ENCODE results near the gene DHRSX.
"Not testable (repeated sequence)": the region's sequence is repeated elsewhere in the genome, so short reads cannot be mapped to it uniquely, and the experiment has no call there.

Gene DHRSX

DNA sequence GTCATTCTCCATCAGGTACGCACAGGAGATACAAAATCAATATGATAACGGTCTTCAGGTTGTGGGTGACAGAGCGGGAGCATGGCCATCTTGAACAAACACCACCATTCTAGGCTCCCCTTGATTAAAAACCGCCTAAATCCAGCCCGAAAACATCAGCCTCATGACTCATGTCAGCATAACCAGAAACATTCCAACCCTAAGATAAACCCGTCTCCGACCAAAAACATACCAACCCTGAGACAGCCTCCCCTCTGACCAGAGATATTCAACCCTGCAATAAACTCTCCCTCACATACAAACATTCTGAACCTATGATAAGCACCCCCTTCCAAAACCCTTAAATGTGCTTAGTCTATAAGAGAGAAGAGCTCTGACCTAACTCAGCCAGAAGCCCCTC, 157.9 kb downstream of the DHRSX start:
- DNase-seq, result no peak

DNA sequence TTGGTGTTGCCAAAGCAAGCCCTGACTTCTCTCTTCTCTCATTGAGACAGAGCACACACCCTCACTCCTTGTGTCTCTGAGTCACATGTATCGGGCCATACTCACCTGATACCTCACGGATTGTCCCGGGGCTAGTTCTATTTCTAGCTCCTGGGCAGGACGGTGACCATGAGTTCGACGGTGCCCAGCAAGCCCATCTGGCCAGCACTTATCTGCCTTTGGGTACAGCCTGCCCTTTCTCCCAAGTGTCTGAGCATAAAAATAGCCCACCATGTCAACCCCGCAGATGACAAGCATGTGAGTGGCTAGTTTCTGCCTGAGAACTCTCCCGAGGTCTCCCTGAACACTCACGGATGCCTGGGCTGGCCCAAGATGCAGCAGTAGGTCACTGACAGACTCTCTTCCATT, 158.5 kb downstream of the DHRSX start:
- DNase-seq, result no peak

DNA sequence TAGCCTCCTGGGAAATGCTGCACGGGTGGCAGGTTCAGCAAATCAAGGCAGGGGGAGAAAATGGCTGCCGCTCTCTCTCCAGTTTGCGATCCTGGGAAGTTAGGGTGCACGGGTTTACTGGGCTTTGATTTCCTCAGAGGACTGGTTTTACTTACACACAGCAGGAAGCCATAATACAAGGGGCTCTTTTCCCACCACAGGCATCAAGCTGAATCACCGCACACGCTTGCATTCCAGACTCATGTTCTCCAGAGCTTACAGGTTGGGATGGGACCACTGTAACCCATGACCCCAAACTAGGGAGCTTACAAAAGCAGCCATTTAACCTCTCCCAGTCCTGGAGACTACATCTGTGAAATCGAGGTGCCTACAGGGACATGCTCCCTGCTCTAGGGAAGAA, 159.8 kb downstream of the DHRSX start:
- no peak for DNase-seq

DNA sequence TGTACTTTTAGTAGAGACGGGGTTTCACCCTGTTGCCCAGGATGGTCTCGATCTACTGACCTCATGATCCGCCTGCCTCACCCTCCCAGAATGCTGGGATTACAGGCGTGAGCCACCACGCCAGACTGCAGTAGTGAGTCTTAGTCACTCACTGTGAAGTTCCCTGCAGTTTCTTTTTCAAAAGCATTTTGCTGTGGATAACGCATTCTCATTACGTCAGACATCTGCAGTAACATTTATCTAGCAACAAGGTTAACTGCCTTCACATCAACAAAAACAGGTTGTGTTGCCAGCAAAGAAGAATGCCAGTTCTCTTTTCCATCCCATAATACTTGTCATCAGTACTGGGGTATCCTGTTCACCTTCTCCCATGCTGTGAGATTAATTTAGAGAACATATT, 164.6 kb downstream of the DHRSX start:
- DNase-seq, result no peak

DNA sequence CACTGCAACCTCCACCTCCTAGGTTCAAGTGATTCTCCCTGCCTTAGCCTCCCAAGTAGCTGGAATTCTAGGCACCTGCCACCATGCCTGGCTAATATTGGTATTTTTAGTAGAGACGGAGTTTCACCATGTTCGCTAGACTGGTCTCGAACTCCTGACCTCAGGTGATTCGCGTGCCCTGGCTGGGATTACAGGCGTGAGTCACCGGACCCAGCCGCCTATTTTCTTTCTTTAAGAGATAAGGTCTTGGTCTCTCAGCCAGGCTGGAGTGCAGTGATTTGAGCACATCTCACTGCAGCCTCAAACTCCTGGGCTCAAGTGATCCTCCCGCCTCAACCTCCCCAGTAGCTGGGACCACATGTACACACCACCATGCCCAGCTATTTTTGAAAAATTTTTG, 166.5 kb downstream of the DHRSX start:
- no peak for DNase-seq

DNA sequence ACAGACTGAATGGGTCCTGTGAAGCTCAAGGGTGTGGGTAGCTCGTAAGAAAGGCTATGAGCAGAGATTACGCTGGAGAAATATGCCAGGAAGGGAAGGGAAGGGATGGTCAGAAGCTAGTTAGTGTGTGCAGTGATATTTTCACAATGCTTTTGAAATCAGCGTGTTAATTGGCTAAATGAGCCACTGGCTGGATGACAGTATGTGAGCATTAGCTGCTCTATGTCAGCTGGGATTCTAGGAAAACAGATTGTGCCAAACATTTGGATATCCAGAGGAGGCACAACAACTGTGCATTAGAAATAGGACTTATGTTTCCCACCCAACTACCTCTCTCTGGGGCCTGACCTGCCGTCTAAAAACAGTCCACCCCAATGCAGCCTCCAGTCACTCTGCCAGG, 168.5 kb downstream of the DHRSX start:
- no peak for DNase-seq

DNA sequence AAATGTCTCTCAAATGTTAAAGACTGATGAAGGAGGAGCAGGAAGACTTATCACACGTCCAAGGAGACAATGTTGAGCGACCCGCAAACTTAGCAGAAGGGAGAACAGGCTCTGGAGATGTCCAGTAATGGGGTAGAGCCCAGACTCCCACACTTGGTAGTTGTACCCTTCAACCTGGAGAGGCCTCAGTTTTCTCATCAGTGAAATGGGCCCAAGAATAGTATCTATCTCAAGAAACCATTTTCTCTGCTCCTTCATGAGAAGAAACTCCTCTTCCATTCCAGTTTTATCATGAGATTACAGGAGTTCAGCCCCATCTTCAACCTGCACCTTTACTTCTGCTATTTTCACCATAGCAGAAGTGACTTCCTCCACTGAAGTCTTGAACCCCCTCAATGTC, 169.9 kb downstream of the DHRSX start:
- no peak for DNase-seq

DNA sequence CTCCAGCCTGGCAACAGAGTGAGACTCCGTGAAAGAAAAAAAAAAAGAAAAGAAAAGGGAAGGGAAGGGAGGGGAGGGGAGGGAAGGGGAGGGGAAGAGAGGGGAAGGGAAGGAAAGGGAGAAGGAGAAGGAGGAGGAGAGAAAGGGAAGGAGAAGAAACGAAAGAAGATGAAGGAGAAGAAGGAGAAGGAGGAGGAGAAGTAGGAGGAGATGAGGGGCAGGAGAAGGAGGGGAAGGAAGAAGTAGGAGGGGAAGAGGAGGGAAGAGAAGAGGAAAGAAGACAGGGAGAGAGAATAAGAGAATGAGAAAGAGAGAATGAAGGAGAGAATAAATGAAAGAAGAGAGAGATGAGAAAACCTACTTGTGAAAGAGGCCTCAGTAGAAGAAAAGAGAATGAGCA, 170.3 kb downstream of the DHRSX start:
- DNase-seq, result no peak

DNA sequence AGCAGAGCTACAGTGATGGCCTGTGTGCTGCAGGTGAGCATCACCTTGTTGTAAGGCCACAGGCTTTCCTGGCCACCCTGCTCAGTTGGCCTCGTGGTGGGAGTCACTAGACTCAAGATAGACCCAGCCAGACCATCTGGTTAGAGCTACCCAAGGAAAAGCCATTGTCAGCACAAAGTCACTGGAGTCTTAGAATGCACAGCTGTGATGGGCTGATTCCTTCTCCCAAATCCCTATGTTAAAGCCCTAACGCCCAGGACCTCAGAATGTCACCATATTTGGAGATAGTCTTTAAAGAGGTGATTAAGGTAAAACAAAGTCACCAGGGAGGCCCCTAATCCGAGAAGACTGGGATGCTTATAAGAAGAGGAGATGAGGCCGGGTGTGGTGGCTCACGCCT, 173.4 kb downstream of the DHRSX start:
- DNase-seq, result no peak

DNA sequence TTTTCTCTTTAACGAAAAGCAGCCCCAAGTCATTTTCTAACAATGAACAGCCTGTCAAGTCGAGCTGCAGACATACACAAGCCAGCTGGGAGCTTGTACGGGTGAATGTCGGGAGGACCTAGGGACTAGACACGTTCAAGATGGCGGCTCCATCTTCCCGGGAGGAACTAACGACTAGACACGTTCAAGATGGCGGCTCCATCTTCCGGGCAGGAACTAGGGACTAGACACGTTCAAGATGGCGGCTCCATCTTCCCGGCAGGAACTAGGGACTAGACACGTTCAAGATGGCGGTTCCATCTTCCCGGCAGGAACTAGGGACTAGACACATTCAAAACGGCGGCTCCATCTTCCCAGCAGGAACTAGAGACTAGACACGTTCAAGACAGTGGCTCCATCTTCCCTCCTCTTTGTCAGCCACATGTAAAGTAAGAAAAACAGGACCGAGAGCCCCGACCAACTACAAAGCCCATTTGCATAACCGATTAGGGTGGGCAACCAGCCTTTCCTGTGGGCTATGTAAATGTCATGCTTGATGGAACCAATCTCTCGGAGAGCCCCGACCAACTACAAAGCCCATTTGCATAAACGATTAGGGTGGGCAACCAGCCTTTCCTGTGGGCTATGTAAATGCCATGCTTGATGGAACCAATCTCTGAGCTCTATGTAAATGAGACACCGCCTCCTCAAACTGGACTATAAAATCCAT, 175.5 kb downstream of the DHRSX start:
- DNase-seq, result peak in 4 of 5 donors; percentile 5 to 44 (median 22)

DNA sequence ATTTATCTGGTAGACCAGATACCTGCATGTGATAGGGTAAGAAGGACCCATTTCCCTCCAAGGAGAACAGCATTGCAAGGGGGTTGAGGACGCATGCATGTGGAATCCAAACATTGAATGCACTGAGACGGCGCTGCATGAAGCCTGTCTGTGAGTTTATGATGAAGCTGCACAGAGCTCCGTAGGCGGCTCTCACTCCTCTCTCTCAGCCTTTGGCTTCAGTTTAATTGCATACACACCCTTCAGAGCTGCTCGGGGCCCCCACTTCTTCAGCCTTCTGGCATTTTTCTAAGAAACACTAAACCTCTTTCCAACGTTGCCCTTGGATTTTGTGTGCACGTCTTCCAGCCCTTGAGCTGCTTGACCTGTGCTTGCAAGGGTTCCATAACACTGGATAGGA, 176.6 kb downstream of the DHRSX start:
- no peak for DNase-seq

DNA sequence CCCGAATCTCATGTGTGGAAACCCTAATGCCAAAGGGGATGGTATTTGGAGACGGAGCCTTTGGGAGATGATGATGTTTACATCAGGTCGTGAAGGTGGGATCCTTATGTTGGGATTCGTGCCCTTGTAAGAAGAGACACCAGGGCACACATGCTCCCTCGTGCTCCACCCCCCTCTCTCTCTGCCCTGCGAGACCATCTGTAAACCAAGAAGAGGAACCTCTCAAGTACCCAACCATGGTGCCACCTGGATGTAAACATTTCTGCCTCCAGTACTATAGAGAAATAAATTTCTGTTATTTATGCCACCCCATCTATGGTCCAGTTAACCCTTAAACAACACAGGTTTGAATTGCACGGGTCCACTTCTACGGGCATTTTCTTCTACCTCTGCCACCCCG, 179.4 kb downstream of the DHRSX start:
- no peak for DNase-seq

DNA sequence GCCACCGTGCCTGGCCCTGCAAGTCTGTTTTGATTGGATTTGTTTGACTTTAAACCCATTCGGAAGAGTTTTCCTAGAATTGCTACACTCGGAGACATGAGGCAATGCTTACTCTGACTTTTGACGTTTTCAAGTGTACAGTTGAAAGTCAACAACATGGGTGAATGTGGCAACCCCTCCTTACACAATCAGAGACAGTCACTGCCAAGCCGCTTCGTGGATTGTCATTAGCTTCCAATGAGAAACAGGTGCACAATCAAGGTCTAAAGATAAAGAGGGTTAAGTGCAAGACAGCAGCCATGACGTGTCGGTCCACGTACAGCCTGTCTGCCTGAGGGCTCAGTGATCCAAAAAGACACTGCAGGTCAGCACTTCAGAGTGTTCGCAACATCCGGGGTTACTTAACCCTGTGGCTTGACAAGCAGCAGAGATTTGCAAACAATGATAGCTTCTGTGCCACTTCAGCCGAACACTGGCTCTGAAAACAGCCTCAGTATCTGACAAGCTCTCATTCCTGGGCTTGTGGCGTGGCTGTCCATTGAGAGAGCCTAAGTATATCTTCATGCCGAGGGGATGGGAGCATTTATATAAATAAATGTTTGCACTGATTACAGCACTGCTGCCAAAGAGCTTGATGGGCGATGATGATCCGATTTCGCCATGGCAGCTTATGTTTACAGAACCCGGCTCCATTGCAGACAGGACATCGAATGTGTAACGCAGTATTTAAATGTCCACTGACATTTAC, 180.0 kb downstream of the DHRSX start:
- DNase-seq, result no peak

DNA sequence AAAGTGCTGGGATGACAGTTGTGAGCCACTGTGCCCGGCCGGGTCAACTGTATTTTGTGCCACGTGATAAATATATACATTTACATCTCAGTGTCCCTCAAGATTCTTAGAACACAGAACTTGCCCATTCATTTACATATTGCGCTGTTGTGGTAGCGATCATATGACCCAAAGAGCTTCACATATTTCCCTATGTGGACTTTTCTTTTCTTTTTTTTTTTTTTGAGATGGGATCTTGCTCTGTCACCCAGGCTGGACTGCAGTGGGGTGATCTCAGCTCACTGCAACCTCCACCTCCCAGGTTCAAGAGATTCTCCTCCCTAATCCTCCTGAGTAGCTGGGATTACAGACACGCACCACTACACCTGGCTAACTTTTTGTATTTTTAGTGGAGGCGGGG, 180.7 kb downstream of the DHRSX start:
- no peak for DNase-seq

DNA sequence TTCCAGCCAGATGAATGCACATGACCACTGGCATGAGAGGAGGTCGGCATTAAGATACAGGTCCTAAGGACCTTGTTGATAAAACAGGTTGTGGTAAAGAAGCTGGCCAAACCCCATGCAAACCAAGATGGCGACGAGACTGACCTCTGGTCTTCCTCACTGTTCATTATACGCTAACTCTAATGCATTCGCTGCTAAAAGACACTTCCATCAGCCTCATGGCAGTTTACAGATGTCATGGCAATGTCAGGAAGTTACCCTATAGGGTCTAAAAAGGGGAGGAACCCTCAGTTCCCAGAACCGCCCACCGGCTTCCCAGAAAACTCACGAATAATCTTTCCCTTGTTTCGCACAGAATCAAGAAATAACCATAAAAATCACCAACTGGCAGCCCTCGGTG, 182.4 kb downstream of the DHRSX start:
- no peak for DNase-seq

DNA sequence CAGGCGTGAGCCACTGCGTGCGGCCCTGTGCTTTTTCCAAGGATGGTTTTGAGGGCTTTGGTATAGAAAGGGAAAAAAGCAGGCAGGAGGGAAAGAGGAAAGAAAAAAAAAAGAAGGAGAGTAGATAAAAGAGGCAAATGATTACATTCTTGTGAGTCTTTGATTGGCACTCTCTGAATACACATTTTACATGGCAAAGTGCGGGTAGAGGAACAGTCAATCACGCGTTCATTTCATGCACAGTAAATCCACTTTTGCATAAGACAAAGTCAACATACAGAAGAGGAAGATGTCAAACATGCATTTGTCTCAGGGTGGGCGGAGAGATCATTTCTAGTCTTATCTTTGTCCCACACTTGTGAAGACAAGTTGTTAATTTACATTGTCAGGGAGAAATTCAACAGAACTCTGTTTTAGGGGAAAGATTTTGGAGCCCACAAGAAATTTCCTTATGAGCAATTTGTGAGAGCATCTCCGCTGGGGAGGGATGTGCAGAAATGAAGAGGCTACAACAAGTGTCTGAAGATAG, 183.2 kb downstream of the DHRSX start:
- DNase-seq, result no peak

DNA sequence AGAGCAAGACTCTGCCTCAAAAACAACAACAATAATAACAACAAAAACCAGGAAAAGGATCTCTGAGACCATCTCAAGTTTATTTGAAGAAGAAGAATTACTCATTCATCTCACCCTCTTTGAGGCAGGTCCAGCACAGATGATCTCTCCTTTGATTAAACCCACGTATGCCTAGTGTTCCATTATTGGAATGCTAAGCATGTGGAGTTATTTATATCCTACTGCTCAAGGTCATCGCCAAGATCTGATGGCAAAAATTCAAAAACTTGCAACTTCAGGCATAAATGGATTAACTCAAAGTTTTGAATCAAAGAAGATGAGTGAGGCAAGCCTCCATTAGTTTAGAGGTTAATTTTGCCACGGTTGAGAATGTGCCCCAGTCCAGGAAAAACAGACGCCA, 184.2 kb downstream of the DHRSX start:
- DNase-seq, result no peak

DNA sequence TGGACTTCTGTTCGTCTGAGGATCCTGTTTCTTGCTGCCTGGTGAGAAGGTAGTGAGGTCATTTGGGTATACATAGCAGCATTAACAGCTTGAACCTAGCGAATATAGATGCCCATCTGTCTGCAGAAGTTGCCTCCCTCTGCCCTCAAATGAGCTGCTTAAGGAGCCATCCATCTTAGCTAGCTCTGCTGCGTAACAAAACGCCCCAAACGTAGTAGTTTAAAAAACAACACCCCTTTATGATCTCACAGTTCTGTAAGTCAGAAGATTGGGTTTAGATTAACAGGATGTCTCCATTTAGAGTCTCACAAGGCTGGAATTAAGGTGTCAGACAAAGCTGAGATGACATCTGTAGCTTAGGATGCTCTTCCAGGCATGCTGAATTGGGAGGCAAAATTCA, 185.3 kb downstream of the DHRSX start:
- DNase-seq, result no peak

DNA sequence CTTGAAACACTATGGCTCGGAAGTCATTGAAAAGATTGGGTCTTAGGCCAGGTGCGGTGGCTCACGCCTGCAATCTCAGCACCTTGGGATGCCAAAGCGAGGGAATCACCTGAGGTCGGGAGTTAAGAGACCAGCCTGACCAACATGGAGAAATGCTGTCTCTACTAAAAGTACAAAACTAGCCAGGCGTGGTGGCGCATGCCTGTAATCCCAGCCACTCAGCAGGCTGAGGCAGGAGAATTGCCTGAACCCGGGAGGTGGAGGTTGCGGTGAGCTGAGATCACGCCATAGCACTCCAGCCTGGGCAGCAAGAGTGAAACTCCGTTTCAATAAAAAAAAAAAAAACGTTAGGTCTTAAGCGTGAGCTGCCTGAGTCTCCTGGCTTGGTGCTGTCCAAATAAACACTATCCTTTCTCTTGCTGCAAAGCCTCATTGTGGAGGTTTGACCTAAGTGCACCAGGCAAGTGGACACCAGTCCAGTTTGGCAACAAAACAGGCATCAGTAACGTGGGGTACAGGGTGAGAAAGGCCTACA, 185.9 kb downstream of the DHRSX start:
- no peak for DNase-seq

DNA sequence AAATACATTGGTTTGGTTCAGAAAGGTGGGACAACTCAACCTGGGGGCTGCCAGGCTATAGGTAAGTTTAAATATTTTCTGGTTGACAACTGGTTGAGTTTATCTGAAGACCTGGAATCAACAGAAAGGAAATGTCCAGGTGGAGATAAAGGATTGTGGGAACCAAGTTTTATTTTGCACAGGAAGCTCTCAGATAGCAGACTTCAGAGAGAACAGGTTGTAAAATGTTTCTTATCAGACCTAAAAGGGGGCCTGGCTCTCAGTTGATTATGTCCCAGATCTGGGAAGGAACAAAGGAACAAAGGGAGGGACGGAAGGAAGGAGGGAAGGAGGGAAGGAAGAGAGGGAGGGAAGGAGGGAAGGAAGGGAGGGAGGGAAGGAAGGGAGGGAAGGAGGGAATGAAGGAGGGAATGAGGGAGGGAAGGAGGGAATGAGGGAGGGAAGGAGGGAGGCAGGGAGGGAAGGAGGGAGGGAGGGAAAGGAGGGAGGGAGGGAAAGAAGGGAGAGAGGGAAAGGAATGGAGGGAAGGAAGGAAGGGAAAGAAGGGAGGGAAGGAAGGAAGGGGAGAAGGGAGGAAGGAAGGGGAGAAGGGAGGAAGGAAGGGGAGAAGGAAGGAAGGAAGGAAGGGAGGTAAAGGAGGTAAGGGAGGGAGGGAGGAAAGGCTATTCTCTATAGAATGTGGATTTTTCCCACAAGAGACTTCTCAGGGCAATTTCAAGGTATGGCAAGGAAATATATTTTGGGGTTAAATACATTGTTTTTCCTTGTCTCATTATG, 186.7 kb downstream of the DHRSX start:
- no peak for DNase-seq

DNA sequence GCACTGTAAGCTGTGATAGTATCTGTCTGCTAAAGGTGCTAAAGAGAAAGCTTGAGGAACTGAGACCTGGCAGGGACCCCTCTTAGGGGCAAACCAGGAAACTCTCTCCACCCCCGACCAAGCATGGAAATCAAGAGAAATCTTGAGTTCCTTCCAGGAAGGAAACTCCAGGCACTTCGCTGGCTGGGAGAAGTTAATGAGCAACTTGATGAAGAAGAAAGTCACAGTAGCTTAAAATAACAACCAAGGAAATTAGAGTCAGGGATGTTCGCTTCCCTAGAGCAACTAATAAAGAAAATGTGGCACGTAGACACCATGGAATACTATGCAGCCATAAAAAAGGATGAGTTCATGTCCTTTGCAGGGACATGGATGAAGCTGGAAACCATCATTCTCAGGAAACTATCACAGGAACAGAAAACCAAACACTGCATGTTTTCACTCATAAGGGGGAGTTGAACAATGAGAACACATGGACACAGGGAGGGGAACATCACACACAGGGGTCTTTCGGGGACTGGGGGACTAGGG, 188.7 kb downstream of the DHRSX start:
- not testable (repeated sequence) for DNase-seq

DNA sequence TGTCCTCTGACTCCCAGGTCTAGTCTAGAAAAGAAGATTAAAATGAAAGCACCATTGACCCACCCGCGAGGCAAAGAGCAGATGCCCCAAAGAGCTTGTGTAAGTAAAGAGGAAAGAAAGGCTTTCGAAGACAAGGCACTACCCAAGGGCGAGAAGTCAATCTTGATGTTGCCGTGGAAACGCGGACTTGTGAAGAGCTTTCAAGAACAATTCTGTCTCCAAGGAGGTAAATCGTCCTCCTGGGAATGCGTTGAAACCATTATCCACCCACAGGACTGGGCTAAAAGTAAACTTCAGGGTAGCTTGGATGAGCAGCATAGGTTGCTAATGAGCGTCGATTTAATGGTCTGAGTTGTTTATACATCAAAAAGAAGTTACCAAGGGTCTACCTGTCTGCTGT, 189.3 kb downstream of the DHRSX start:
- no peak for DNase-seq

DNA sequence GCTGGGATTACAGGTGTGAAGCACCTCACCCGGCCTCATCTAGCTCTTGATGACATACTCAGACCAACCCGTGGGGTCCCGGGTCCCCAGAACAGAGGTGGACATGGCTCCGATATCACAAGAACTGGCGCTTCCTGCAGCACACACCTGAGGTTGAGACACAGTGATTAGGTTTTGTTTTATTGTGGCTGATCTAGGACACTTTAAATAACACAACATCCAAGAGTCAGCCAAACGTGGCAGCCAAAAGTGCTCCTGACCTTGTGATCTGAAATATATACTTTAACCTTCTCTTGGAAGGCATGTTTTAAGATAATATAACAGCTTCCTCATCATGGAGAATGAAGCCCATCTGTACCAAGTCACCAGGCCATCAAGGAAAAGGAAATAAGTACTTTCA, 198.9 kb downstream of the DHRSX start:
- DNase-seq, result no peak
